PC-9 (cell line): ENCODE data around the gene CRB2. TPM values are rescaled to one million over a fixed set of nuclear protein-coding genes. Genes with fewer than 3 reads are reported as not detected.

Source experiments
- BruUV-seq: library from RNA; stranded (reverse); fragments of 400-500 nt; replicated peaks from 2 replicates; lab custom pipeline; 2021; lab: Mats Ljungman, UMichigan
- CTCF ChIA-PET: fragments of 300-600 bp; sonication (Branson Sonifier 250); formaldehyde crosslinking; loops from one replicate; lab custom pipeline; 2022; ENCODE audit warnings: antibody characterized with exemption; lab: Charles Lee
- POLR2A ChIA-PET: fragments of 300-600 bp; sonication (Branson Sonifier 250); formaldehyde crosslinking; loops from one replicate; lab custom pipeline; 2022; ENCODE audit warnings: antibody characterized with exemption; ENCODE audit not compliant: unreplicated experiment; lab: Charles Lee
- DNase-seq, 2 experiments: peaks; one replicate each; pipeline versions ENCODE4 v3.0.0 to v3.0.0-alpha.2; 2015 to 2022; ENCODE audit warnings: mixed read lengths in 1 of 2
- H2AFZ ChIP-seq: fragments of 200-600 bp; sonication (generic); 2 replicates; pipeline ENCODE4 v1.8.1; 2017; ENCODE audit warnings: antibody characterized with exemption
- H3F3A ChIP-seq: fragments of 200-600 bp; sonication (generic); 2 replicates; pipeline ENCODE4 v1.8.1; 2017; ENCODE audit warnings: antibody characterized with exemption, mild to moderate bottlenecking, low read depth; ENCODE audit not compliant: insufficient read depth
- H3K27ac ChIP-seq: fragments of 200-600 bp; sonication (generic); 2 replicates; pipeline ENCODE4 v1.6.1; 2016; ENCODE audit warnings: mixed run types
- H3K27me3 ChIP-seq: fragments of 200-600 bp; sonication (generic); 2 replicates; pipeline ENCODE4 v1.6.1; 2016; ENCODE audit warnings: low read depth, mixed run types; ENCODE audit not compliant: insufficient read depth
- H3K36me3 ChIP-seq: fragments of 200-600 bp; sonication (generic); 2 replicates; pipeline ENCODE4 v1.6.1; 2016; ENCODE audit warnings: low read depth, mixed run types
- H3K4me1 ChIP-seq: fragments of 200-600 bp; sonication (generic); replicated peaks from 2 replicates; pipeline ENCODE4 v1.6.1; 2016; ENCODE audit warnings: mixed run types; ENCODE audit not compliant: insufficient read depth
- H3K4me2 ChIP-seq: fragments of 200-600 bp; sonication (generic); 2 replicates; pipeline ENCODE4 v1.6.1; 2017; ENCODE audit warnings: mixed run types
- H3K4me3 ChIP-seq: fragments of 200-600 bp; sonication (generic); 2 replicates; pipeline ENCODE4 v1.6.1; 2016; ENCODE audit warnings: mixed run types
- H3K79me2 ChIP-seq: fragments of 200-600 bp; sonication (generic); 2 replicates; pipeline ENCODE4 v1.6.1; 2017; ENCODE audit warnings: low read depth, mixed run types
- H3K9me2 ChIP-seq: fragments of 200-600 bp; sonication (generic); 2 replicates; pipeline ENCODE4 v1.8.1; 2017; ENCODE audit warnings: mild to moderate bottlenecking; ENCODE audit not compliant: insufficient read depth
- H3K9me3 ChIP-seq: fragments of 200-600 bp; sonication (generic); 2 replicates; pipeline ENCODE4 v1.8.1; 2016; ENCODE audit warnings: low read depth; ENCODE audit not compliant: insufficient read depth
- H4K20me1 ChIP-seq: fragments of 200-600 bp; sonication (generic); 2 replicates; pipeline ENCODE4 v1.8.1; 2017; ENCODE audit not compliant: insufficient read depth
- EZH2 ChIP-seq: fragments of 200-600 bp; sonication (generic); IDR thresholded peaks from 2 replicates; pipeline ENCODE4 v1.8.0; 2017; ENCODE audit warnings: antibody characterized with exemption, low read depth
- intact Hi-C: fragments of 100-400 bp; cut with micrococcal nuclease; formaldehyde crosslinking; loops from one replicate; pipeline ENCODE4 v1.10.0; 2022; ENCODE audit not compliant: unreplicated experiment
- total RNA-seq: library from RNA; stranded (reverse); gene quantifications from 2 replicates; pipeline ENCODE4 v1.2.3, GENCODE V29; 2021
- TF ChIP-seq, protein P1 (sequence below): fragments of 200-600 bp; sonication (generic); conservative IDR thresholded peaks from 2 replicates; pipeline ENCODE4 v1.6.1; 2017; ENCODE audit warnings: mixed run types, antibody characterized with exemption, mild to moderate bottlenecking, moderate library complexity

CRB2 gene
- total RNA-seq, 1 experiment from 2014 or later = not detected

DNA sequence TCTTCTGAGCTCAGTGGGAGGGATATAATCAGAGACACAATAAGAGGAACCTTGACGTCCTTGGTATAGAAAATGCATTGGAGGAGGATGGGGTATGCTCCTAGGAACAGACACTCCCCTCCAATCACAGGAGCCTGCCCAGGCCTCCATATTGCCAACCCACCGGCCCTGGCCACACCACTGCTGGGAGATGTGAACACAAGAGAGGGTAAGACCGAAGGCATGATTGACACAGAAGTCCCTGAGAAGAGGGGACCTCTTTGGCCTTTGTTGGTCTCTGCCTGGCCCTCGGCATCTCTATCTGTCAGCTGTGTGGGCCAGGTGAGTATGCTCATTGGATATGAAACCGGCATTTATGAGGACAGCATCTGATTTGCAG is 62.0 kb downstream of the CRB2 start:
- ChIA-PET CTCF (interaction anchor here (0.6 kb wide), 1 partner anchor 583 kb away, joined by 4 read pairs; no protein-coding TSS in a partner anchor), POLR2A (no interaction called here)
- H3K4me3 ChIP-seq = no peak overlapping the region
- no peaks in the 10 kb centered on the region for H3K79me2 ChIP-seq
- intact Hi-C loops = no loop called here
- no TSS peak for BruUV-seq
- no peaks in the 10 kb centered on the region for H3K9me3 ChIP-seq
- H3K36me3 ChIP-seq = no peaks in the 10 kb centered on the region
- no peak overlapping the region for H2AFZ ChIP-seq
- H4K20me1 ChIP-seq = peaks cover 4% of the 10 kb centered on the region
- TF ChIP-seq, protein P1, sequence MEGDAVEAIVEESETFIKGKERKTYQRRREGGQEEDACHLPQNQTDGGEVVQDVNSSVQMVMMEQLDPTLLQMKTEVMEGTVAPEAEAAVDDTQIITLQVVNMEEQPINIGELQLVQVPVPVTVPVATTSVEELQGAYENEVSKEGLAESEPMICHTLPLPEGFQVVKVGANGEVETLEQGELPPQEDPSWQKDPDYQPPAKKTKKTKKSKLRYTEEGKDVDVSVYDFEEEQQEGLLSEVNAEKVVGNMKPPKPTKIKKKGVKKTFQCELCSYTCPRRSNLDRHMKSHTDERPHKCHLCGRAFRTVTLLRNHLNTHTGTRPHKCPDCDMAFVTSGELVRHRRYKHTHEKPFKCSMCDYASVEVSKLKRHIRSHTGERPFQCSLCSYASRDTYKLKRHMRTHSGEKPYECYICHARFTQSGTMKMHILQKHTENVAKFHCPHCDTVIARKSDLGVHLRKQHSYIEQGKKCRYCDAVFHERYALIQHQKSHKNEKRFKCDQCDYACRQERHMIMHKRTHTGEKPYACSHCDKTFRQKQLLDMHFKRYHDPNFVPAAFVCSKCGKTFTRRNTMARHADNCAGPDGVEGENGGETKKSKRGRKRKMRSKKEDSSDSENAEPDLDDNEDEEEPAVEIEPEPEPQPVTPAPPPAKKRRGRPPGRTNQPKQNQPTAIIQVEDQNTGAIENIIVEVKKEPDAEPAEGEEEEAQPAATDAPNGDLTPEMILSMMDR = no peak
- TF ChIP-seq EZH2 = no peak
- H3K27me3 ChIP-seq = no peaks in the 10 kb centered on the region
- no peak overlapping the region for H3K4me2 ChIP-seq
- H3K27ac ChIP-seq = no peak overlapping the region
- no peaks in the 10 kb centered on the region for H3F3A ChIP-seq
- no peaks in the 10 kb centered on the region for H3K9me2 ChIP-seq
- peaks cover 8% of the 10 kb centered on the region; the same call in 1 of the 2 replicates for H3K4me1 ChIP-seq
- no peak for DNase-seq

DNA sequence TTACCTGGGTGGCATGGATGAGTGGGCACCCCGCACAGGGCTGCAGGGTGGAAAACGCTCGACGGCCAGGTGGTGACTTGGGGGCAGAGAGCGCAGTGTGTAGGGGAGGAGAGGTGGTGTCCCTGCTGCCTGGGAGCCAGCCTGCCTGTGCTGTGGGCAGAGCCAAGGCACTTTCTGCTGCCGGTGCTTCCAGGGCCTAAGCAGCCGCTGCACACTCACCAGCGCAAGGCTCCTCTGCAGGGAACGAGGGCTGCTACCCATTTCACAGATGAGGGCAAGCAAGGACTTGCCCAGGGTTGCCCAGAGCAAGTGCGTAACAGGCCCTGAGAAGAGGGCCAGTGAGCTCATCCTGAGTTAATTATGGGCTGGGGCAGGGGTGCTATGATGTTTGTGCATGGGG is 62.5 kb downstream of the CRB2 start:
- POLR2A ChIA-PET = no interaction called here
- Histone ChIP-seq H3K27ac (no peak overlapping the region), H3K4me3 (no peak overlapping the region), H3K36me3 (no peaks in the 10 kb centered on the region), H3K4me1 (peaks cover 8% of the 10 kb centered on the region; the same call in 1 of the 2 replicates), H3K27me3 (no peaks in the 10 kb centered on the region), H3K9me2 (no peaks in the 10 kb centered on the region), H3F3A (no peaks in the 10 kb centered on the region), H3K4me2 (no peak overlapping the region), H3K9me3 (no peaks in the 10 kb centered on the region), H3K79me2 (no peaks in the 10 kb centered on the region), H2AFZ (no peak overlapping the region), H4K20me1 (peaks cover 4% of the 10 kb centered on the region)
- CTCF ChIA-PET = interaction anchor here (0.6 kb wide), 2 partner anchors 8 to 583 kb away, joined by 3 to 4 read pairs; no protein-coding TSS in a partner anchor
- no TSS peak for BruUV-seq
- intact Hi-C loops = no loop called here
- TF ChIP-seq EZH2 = no peak
- TF ChIP-seq, protein P1 = no peak
- no peak for DNase-seq

DNA sequence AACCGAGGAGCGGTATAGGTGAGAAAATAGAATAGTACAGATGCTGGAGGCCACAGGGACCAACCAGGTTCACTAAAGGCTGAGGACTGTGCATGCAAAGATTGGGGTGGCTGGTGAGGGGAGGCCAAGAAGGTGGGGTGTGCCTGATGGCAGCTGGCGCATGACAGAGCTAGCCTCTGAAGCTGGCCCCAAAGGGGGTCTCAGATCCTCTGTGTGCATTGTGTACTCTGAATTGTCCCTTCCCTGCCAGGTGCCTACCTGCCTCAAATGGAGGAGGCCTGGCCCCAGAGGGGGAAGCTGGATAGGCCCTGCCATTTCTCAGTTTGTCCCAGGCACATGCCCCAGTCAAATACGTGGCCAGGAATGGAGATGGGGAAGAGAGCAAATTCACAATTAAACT is 63.1 kb downstream of the CRB2 start:
- Histone ChIP-seq H3K27ac (no peak overlapping the region), H3K27me3 (no peaks in the 10 kb centered on the region), H3K79me2 (no peaks in the 10 kb centered on the region), H3K4me3 (no peak overlapping the region), H3K4me2 (no peak overlapping the region), H3K36me3 (no peaks in the 10 kb centered on the region), H2AFZ (no peak overlapping the region), H3F3A (no peaks in the 10 kb centered on the region), H3K9me3 (no peaks in the 10 kb centered on the region), H3K4me1 (peaks cover 8% of the 10 kb centered on the region; the same call in 1 of the 2 replicates), H3K9me2 (no peaks in the 10 kb centered on the region), H4K20me1 (peaks cover 4% of the 10 kb centered on the region)
- ChIA-PET POLR2A (no interaction called here), CTCF (interaction anchor here (0.6 kb wide), 1 partner anchor 9 kb away, joined by 3 read pairs; no protein-coding TSS in a partner anchor)
- intact Hi-C loops = no loop called here
- no TSS peak for BruUV-seq
- DNase-seq = no peak
- TF ChIP-seq EZH2 = no peak
- TF ChIP-seq, protein P1 = no peak
